GM03348 (cell line): Measurements from ENCODE around the gene CFH.
A peak's percentile ranks its signal among the peaks of the same experiment; 100 is the strongest.
"Not testable (repeated sequence)": the region's sequence is repeated elsewhere in the genome, so short reads cannot be mapped to it uniquely, and the experiment has no call there.

Experiments
- DNase-seq: peaks from one replicate; pipeline ENCODE4 v3.0.0; 2012; ENCODE audit warnings: low spot score

The CFH gene

DNA sequence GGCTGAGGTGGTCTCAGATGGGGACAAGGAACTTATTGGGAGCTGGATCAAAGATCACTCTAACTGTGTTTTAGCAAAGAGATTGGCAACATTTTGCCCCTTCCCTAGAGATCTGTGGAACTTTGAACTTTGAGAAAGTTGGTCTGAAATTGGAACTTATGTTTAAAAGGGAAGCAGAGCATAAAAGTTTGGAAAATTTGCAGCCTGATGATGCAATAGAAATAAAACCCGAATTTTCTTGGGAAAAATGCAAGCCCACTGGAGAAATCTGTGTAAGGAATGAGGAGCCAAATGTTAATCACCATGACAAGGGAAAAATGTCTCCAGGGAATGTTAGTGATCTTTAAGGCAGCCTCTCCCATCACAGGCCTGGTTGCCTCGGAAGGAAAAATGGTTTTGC lies 17.2 kb downstream of the CFH start:
- DNase-seq = no peak

DNA sequence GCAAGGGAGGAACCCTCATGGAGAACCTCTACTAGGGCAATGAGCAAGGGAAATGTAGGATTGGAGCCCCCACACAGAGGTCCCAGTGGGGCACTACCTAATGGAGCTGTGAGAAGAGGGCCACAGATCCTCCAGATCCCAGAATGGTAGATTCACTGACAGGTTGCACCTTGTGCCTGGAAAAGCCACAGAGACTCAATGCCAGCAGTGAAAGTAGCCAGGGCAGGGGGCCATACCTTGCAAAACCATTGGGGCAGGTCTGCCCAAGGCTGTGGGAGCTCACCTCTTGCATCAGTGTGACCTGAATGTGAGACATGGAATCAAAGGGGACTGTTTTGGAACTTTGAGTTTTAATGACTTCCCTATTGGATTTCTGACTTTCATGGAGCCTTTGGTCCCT lies 17.9 kb downstream of the CFH start:
- DNase-seq = no peak

- DNase-seq = no peak
Measured at GRCh38 chr1:196674908-196675307, 23.1 kb downstream of the CFH start.

DNA sequence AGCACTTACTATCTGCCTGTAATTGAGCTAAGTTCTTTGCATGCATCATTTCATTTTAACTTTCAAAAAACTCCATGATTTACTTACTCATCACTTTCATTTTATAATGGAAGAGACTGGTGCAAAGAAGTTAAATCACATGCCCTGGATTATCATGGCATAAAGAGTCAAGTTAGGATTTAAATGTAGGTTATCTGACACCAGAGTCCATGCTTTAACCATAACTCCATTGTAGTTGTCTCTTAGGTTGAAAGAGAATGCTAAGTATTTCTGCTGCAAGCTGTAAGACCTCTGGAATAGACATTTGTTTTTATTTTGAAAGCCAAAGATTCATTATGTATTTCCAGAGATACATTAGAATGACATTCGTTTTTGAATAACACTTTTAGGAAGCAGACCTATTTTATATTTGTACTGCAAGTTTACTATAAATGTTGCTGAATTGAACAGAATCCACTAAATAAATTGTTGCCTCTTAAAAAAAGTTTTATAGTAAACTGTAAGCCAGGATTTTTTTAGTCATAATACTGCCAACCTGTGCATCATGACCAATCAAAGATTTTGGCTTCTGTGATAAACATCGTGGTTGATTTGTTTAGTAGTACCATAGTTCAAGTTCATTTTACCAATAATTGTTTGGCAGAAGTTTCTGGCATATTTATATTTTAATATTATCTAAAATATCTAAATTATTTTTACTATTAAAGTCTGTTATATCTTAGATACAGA lies 26.1 kb downstream of the CFH start:
- no peak for DNase-seq

DNA sequence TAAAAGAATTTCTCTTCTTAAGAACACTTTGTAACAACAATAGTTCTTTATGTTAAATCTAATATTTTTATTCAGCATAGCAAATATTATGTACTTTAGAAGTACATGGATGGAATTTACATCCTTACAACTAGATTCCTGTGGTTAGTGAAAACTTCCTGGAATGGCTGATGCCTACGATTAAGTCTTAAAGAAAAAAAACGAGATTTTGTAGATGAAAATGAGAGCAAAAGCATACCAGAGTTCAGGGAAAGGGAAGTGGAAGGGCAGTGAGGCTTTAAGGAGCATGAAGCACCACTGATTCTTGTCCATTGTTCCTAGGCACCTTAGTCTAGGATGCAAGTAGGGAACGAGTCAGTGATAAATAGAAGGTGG lies 26.7 kb downstream of the CFH start:
- peak; percentile 27 for DNase-seq

- DNase-seq = no peak
Measured at GRCh38 chr1:196680107-196680506, 28.3 kb downstream of the CFH start.

DNA sequence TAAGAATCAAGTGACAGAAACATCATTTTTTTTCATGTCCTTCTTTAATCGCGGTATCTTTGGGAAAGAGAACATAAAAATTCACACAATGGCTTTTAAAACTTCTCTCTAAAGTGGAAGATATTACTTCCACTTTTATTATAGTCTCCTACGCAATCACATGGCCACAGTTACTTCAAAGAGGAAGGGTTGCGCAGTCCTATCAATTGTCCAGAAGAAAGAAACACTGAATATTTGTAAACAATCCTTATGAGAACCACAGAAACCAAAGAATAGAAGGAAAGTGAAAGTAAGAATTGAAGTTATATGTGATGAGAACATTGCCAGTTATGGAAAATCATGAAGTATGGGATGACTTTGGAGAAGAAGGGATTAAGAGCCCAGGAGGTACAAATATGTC lies 32.6 kb downstream of the CFH start:
- no peak for DNase-seq

GRCh38 chr1:196685506-196685905 lies 33.7 kb downstream of the CFH start:
- no peak for DNase-seq

- no peak for DNase-seq
Measured at GRCh38 chr1:196689001-196689400, 37.2 kb downstream of the CFH start.

GRCh38 chr1:196690582-196690981 lies 38.7 kb downstream of the CFH start:
- DNase-seq = no peak

GRCh38 chr1:196698993-196699392 lies 47.1 kb downstream of the CFH start:
- DNase-seq = no peak

- DNase-seq = no peak
Measured at GRCh38 chr1:196701144-196701543, 49.3 kb downstream of the CFH start.

DNA sequence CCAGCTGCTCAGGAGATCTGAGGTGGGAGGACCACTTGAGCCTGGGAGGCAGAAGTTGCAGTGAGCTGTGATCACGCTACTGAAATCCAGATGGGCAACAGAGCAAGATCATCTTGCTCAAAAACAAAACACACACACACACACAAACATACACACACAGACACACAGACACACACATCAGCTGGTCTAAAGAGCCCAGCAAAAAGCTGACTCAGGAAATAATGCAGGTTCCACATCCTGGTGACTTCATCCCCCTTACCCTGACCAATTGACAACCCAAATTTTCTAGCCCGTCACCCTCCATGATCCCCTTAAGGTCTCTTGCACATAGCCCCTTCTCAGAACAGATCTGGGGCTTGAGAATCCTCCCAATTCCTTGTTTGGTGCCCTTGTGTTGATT lies 58.0 kb downstream of the CFH start:
- DNase-seq = not testable (repeated sequence)

GRCh38 chr1:196717868-196718267 lies 66.0 kb downstream of the CFH start:
- DNase-seq = no peak

DNA sequence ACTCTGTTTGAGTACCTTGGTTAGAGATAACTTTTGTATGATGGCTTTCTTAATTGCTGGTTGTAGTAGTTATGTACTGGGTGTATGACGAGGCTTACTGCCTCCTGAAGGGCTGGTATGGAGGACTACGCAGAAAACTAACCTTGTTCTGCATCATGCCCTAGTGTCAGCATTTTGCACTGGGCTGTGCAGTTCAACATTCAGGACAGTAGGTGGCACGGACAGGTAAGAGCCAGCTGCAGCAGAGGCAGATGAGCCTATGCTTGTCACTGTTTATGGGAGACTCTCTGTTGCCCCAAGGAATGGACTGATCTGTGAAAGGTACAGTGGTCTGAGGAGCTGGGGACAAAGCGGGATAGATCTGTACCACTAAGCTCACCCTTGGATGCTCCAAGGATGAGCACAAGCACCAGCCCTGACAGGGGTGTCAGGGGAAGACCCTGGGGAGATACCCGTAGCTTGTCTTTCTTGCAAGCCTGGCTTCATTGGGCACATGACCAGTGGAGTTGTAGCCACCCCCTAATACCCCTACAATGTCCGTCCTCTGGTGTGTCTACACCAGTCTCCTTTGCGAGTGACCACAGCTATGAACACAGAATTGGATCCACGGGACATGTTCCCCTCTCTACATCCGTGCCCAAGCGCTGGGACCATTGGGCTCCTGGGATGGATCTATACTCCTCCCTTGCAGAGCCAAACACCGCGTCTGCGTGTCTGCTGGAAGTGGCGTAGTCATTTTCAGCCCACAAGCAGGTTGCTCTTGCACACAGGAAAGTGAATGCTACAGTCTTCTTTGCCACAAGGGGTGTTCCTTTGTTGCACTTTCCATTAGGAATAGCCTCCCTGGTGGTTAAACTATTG lies 71.7 kb downstream of the CFH start:
- peak; percentile 30 for DNase-seq

DNA sequence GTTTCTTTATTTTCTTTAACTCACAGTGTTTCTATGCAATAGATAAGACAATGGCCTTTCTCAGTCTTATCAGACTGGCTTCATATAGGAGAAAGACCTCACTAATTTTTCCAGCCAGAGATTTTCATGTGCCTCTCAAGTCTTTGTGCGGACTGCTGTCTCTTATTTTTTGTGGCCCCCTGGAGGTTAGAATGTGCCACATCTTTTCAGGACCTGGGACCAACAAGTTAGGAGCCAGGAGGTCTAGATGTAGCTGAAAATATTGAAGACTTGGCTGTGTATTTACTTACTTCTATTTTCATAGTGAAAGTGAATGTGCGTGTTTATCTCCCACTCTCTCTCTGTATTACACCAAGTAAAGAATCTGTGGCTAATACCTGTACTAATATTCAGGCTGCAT lies 80.7 kb downstream of the CFH start:
- DNase-seq = no peak

DNA sequence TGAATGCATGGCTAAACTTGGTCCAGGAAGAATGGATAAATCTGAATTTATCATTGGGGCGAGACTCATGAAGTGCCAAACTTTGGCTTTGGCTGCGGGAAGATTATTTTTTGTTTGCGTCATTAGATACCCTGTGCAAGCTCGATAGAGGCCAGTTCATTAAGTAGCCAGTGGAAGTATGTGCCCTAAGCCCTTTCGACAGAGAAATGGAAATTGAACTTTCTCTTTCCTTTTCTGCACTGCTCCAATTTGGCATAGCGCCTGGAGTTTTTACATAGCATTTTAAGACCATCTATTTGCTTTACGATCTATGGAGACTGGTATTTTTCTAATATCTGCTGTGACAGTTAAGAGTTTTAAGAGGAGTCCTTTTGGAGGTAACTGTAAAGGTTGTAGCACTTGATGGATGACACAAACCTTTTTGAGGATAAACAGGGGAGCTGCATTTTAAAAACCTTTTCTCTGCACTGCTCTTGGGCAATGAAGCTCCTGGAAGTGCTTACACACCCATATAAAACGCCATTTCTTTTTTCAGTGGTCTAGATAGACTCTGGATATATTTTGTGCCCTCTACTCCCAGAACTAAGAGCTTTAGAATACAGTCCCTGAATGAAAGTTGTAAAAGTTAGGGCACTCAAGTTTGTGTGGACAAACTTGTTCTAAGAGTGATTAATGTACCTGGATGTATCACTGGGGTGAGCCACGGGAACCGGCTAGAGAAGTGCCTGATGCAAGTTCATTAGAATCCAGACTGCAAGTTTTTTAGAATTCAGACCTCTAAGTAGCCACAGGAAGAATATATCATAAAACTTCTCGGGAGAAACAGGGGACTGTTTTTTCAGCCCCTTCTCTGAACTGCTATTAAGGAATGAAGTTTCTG lies 81.5 kb downstream of the CFH start:
- no peak for DNase-seq

GRCh38 chr1:196734006-196734405 lies 82.2 kb downstream of the CFH start:
- no peak for DNase-seq

DNA sequence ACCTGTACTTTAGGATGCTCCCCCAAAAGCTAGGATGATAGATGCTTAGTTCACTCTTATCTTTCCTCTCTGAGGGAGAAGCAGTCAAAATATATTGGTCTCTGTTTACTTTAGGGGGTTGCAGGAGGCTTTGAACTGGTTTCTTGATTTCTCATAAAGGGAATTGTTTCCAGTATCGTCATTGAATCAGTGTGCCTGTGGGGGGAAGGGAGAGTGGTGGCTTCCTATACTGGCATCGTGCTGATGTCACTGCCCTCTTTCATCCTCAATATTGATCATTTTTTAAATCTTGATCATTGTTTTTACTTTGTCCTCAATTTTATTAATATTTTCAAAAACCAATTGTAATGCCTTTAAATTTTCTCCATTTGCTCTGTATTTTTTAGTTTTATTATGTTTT lies 82.6 kb downstream of the CFH start:
- no peak for DNase-seq

DNA sequence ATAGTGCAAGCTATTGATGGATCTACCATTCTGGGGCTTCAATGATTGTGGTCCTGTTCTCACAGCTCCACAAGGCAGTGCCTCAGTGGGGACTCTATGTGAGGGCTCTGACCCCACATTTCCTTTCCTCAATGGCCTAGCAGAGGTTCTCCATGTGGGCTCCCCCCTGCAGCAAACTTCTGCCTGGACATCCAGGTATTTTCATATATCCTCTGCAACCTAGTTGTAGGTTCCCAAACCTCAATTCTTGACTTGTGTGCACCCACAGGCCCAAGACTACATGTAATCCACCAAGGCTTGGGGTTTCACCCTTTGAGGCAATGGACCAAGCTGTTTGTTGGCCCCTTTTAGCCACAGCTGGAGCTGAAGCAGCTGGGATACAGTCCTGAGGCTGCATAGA lies 86.9 kb downstream of the CFH start:
- no peak for DNase-seq

GRCh38 chr1:196743244-196743643 lies 91.4 kb downstream of the CFH start:
- DNase-seq = peak; percentile 4

DNA sequence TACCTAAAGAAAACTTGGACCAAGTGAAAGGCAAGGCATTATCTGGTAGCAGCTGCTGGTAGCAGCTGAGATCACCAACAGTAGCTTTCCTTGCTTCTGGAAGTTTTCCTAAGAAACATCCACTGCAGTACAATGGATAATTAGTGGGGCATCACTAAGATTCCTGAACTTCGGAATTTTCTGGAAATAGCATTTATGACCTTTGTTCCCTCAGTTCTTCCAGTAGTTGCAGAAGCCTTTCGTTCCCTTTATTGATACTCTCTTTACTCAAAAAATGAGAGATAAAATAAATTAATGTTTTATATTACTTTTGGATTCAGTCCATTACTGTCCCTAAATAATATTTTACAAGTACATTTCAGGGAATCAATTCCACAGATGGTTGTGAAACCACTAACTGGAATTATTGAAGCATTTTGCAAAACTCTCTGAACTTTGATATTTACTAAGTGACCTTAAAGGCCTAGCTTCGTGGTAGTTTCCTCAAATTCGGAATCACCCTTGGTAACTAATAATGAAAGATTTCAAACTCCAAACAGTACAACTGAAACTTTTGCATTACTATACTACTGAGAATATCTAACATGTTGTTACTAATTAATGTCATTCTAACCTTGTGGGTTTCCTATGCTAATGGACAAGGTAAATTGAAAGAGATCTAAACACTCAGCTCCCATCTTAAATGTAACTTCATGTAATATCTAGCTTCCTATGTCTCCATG lies 113.3 kb downstream of the CFH start:
- DNase-seq = not testable (repeated sequence)
